ENCODE measurements around the gene ADRA2A. TPM values are rescaled to one million over a fixed set of nuclear protein-coding genes. Genes with fewer than 3 reads are reported as not detected.
A peak's percentile ranks its signal among the peaks of the same experiment; 100 is the strongest.

ADRA2A gene
- total RNA-seq, 1 donor from 2014 or later, result 23.5 TPM

DNA sequence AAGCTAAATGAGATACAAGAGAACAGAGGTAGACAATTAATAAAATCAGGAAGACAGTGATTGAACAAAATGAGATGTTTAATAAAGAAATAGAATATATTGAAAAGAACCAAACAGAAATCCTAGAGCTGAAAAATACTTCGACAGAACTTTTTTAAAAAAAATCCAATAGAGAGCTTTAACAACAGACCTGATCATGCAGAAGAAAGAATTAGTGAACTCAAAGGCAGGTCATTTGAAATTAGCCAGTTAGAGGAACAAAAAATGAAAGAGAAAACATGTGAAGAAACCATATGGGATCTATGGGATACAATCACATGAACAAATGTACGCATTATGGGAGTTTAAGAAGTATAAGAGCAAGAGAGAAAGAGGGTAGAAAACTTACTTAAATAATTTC is 37.3 kb upstream of the ADRA2A start:
- TF ChIP-seq, protein P1, sequence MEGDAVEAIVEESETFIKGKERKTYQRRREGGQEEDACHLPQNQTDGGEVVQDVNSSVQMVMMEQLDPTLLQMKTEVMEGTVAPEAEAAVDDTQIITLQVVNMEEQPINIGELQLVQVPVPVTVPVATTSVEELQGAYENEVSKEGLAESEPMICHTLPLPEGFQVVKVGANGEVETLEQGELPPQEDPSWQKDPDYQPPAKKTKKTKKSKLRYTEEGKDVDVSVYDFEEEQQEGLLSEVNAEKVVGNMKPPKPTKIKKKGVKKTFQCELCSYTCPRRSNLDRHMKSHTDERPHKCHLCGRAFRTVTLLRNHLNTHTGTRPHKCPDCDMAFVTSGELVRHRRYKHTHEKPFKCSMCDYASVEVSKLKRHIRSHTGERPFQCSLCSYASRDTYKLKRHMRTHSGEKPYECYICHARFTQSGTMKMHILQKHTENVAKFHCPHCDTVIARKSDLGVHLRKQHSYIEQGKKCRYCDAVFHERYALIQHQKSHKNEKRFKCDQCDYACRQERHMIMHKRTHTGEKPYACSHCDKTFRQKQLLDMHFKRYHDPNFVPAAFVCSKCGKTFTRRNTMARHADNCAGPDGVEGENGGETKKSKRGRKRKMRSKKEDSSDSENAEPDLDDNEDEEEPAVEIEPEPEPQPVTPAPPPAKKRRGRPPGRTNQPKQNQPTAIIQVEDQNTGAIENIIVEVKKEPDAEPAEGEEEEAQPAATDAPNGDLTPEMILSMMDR (IDR thresholded peaks at IDR 0.05), result no peak
- H3K27ac ChIP-seq, result no peak overlapping the region
- no peaks in the 10 kb centered on the region for H3K27me3 ChIP-seq
- intact Hi-C loops (cut with DNase I), result no loop called here
- no peaks in the 10 kb centered on the region for H3K36me3 ChIP-seq
- H3K4me1 ChIP-seq, result no peaks in the 10 kb centered on the region
- no peak for DNase-seq (ENCODE audit: low spot score in 2 of 2)
- peaks cover 4 to 42% of the 10 kb centered on the region in 2 donors for H3K9me3 ChIP-seq
- no peak overlapping the region for H3K4me3 ChIP-seq

DNA sequence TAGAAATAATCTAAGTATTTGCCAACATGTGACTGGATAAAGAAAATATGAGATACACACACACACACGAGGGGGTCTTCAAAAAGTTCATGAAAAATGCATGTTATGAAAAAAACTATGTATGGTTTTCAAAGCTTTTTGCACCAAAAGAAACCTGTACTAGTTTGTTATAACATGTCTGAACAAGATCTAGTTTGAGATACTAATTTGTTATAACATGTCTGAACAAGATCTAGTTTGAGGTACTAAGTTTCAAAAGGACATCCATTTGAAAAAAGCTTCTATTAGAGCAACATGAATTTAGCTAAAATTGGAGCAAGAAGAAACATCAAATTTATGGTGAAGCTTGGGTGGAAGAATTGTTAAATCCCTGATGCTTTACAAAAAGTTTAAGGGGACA is 19.8 kb upstream of the ADRA2A start:
- Histone ChIP-seq H3K4me1 (no peaks in the 10 kb centered on the region), H3K36me3 (no peaks in the 10 kb centered on the region), H3K27me3 (no peaks in the 10 kb centered on the region), H3K27ac (no peak overlapping the region), H3K9me3 (peaks cover 6 to 16% of the 10 kb centered on the region in 2 donors), H3K4me3 (no peak overlapping the region)
- no peak for DNase-seq (ENCODE audit: low spot score in 2 of 2)
- intact Hi-C loops (cut with DNase I), result no loop called here
- TF ChIP-seq, protein P1 (IDR thresholded peaks at IDR 0.05), result no peak

DNA sequence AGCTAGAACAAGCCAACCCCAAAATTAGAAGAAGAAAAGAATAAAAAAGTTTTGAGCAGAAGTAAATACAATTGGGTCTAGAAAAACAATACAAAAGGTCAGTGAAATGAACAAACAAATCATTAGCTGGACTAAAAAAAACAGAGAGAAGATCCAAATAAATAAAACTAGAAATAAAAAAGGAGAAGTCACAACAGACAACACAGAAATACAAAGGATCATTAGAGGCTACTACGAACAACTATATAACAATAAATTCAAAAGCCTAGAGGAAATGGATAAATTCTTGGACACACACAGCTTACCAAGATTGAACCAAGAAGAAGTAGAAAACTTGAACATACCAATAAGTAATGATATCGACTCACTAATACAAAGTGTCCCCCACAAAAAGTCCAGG is 13.4 kb upstream of the ADRA2A start:
- H3K27ac ChIP-seq, result no peak overlapping the region
- H3K4me1 ChIP-seq, result no peaks in the 10 kb centered on the region
- no peaks in the 10 kb centered on the region for H3K27me3 ChIP-seq
- no peak for DNase-seq (ENCODE audit: low spot score in 2 of 2)
- peaks cover 0 to 6% of the 10 kb centered on the region in 2 donors for H3K9me3 ChIP-seq
- intact Hi-C loops (cut with DNase I), result no loop called here
- H3K4me3 ChIP-seq, result no peak overlapping the region
- TF ChIP-seq, protein P1 (IDR thresholded peaks at IDR 0.05), result no peak
- H3K36me3 ChIP-seq, result no peaks in the 10 kb centered on the region

DNA sequence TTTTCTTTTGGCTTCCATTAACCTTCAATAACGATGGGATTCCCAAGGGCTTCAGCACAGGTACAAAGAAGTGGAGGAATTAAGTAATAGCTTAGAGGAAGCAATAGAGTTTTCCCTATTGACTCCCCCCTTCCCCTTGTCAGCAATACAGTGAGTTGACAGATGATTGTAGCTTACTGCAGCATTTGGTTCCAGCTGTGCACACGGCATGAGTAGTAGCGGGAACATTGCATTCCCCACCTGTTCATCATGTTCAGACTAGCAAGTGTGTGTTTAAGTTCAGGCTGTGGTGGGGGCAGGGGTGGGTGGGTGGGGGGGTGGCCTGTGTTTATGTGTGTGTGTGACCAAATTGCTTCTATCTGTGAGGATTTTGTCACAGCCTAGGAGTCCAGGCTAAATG is 4.6 kb upstream of the ADRA2A start:
- intact Hi-C loops (cut with DNase I), result no loop called here
- TF ChIP-seq, protein P1 (IDR thresholded peaks at IDR 0.05), result no peak
- DNase-seq (ENCODE audit: low spot score in 2 of 2), result no peak
- no peaks in the 10 kb centered on the region for H3K36me3 ChIP-seq
- no peak overlapping the region for H3K27ac ChIP-seq
- peaks cover 1 to 13% of the 10 kb centered on the region in 2 donors for H3K4me1 ChIP-seq
- no peaks in the 10 kb centered on the region for H3K27me3 ChIP-seq
- no peak overlapping the region for H3K4me3 ChIP-seq
- H3K9me3 ChIP-seq, result peaks cover 0 to 6% of the 10 kb centered on the region in 2 donors

DNA sequence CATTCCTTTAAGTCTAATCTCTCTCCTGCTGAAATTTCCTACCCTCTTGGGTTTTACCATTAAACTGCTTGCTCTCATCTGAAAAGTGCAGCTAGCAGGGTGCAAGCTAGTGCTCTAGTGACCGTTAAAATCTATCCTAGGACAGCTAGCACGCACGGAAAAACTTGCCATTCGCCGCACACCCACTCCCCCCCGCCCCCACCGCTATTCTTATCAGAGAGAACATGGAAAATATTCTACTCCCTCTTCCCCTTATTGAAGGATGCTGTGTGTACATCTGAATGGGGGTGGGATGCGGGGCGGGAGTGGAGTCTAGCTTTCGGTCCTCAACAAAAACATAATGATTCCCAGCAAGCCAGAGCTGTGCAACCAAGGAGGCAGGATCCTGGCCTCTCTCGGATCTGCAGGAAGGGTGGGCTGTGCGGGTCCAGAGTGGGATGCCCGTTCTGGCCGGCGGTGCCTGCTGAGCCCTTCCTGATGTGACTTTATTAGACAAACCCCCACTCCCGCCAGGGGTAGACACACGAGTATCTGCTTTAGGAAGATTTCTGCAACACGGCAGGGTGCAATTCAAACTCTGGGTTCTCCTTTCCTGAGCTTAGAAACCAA is 1.1 kb upstream of the ADRA2A start:
- Histone ChIP-seq H3K36me3 (no peaks in the 10 kb centered on the region), H3K27me3 (peaks cover 9% of the 10 kb centered on the region), H3K27ac (no peak overlapping the region), H3K4me3 (peak overlapping the region; percentile 59 to 70), H3K9me3 (no peaks in the 10 kb centered on the region), H3K4me1 (peaks cover 10 to 20% of the 10 kb centered on the region in 2 donors)
- intact Hi-C loops (cut with DNase I), result loop anchor here (5.0 kb wide), 1 partner anchor 1062 kb away; no protein-coding TSS in a partner anchor
- DNase-seq (ENCODE audit: low spot score in 2 of 2), result no peak
- TF ChIP-seq, protein P1 (IDR thresholded peaks at IDR 0.05), result no peak

Measured in ascending aorta (tissue), 2 donors.